ENCODE data around the gene KHNYN. TPM values are rescaled to one million over a fixed set of nuclear protein-coding genes. Genes with fewer than 3 reads are reported as not detected.
"Not testable (repeated sequence)": the region's sequence is repeated elsewhere in the genome, so short reads cannot be mapped to it uniquely, and the experiment has no call there.

KHNYN gene
- total RNA-seq, 1 donor from 2014 or later: 65.9 TPM

- Mint-ChIP-seq H3K4me3 (peak overlapping the region; percentile 58), H3K36me3 (ENCODE audit: low read depth) (peaks cover 51% of the 10 kb centered on the region), H3K27me3 (ENCODE audit: insufficient read depth) (no peaks in the 10 kb centered on the region), H3K9me3 (no peaks in the 10 kb centered on the region), H3K4me1 (ENCODE audit: low read depth) (peaks cover 66% of the 10 kb centered on the region), H3K27ac (peak overlapping the region; percentile 24)
- intact Hi-C loops (cut with micrococcal nuclease): loop anchor here (5.0 to 10.0 kb wide), 3 partner anchors 328 to 1115 kb away; partner anchors contain the start of genes AP1G2, DCAF11, NRL and PABPN1
- DNase-seq (ENCODE audit: low spot score): no peak
These were observed 10.3 kb downstream of the KHNYN start for GRCh38 chr14:24439830-24440605.

- peak overlapping the region; percentile 71 for H3K27ac Mint-ChIP-seq
These were observed 11.0 kb downstream of the KHNYN start for GRCh38 chr14:24440606-24441399.

GRCh38 chr14:24441485-24441884 is 11.7 kb downstream of the KHNYN start:
- no peaks in the 10 kb centered on the region for H3K27me3 Mint-ChIP-seq (ENCODE audit: insufficient read depth)
- H3K9me3 Mint-ChIP-seq: no peaks in the 10 kb centered on the region
- peak overlapping the region; percentile 91 for H3K27ac Mint-ChIP-seq
- H3K4me1 Mint-ChIP-seq (ENCODE audit: low read depth): peaks cover 54% of the 10 kb centered on the region
- peaks cover 39% of the 10 kb centered on the region for H3K36me3 Mint-ChIP-seq (ENCODE audit: low read depth)
- no peak for DNase-seq (ENCODE audit: low spot score)
- peak overlapping the region; percentile 92 for H3K4me3 Mint-ChIP-seq
- intact Hi-C loops (cut with micrococcal nuclease): loop anchor here (5.0 kb wide), 2 partner anchors 329 to 874 kb away; partner anchors contain the start of genes AP1G2, DCAF11 and NRL

More at GRCh38 chr14:24440606-24441399, 11.0 kb downstream of the KHNYN start:
- Mint-ChIP-seq H3K9me3 (no peaks in the 10 kb centered on the region), H3K36me3 (ENCODE audit: low read depth) (peaks cover 45% of the 10 kb centered on the region), H3K4me1 (ENCODE audit: low read depth) (peaks cover 59% of the 10 kb centered on the region), H3K4me3 (peak overlapping the region; percentile 92), H3K27me3 (ENCODE audit: insufficient read depth) (no peaks in the 10 kb centered on the region)
- intact Hi-C loops (cut with micrococcal nuclease): loop anchor here (5.0 kb wide), 2 partner anchors 329 to 874 kb away; partner anchors contain the start of genes AP1G2, DCAF11 and NRL
- no peak for DNase-seq (ENCODE audit: low spot score)

GRCh38 chr14:24441904-24442239 is 12.1 kb downstream of the KHNYN start:
- intact Hi-C loops (cut with micrococcal nuclease): loop anchor here (1.0 to 5.0 kb wide), 12 partner anchors 11 to 973 kb away; partner anchors contain the start of genes AP1G2, CHMP4A, DCAF11 and GMPR2
- no peaks in the 10 kb centered on the region for H3K9me3 Mint-ChIP-seq
- no peak for DNase-seq (ENCODE audit: low spot score)
- H3K4me1 Mint-ChIP-seq (ENCODE audit: low read depth): peaks cover 50% of the 10 kb centered on the region
- H3K27ac Mint-ChIP-seq: peak overlapping the region; percentile 91
- H3K36me3 Mint-ChIP-seq (ENCODE audit: low read depth): peaks cover 36% of the 10 kb centered on the region
- H3K4me3 Mint-ChIP-seq: peak overlapping the region; percentile 92
- H3K27me3 Mint-ChIP-seq (ENCODE audit: insufficient read depth): no peaks in the 10 kb centered on the region

- H3K27me3 Mint-ChIP-seq (ENCODE audit: insufficient read depth): no peaks in the 10 kb centered on the region
- H3K36me3 Mint-ChIP-seq (ENCODE audit: low read depth): peaks cover 33% of the 10 kb centered on the region
These were observed 12.7 kb downstream of the KHNYN start, which contains the start of gene SDR39U1 for GRCh38 chr14:24442240-24443052. Gene SDR39U1 (minus strand): TSS chr14:24442776. CDS start chr14:24442769, 7 bp downstream.

GRCh38 chr14:24443053-24443665 is 13.4 kb downstream of the KHNYN start:
- H3K4me3 Mint-ChIP-seq: peak overlapping the region; percentile 92

More at GRCh38 chr14:24442240-24443052, 12.7 kb downstream of the KHNYN start, which contains the start of gene SDR39U1:
- peak; percentile 97 for DNase-seq (ENCODE audit: low spot score)
- Mint-ChIP-seq H3K4me1 (ENCODE audit: low read depth) (peaks cover 45% of the 10 kb centered on the region), H3K27ac (peak within 1 kb of the TSS; percentile 91), H3K4me3 (peak within 1 kb of the TSS; percentile 92), H3K9me3 (no peaks in the 10 kb centered on the region)
- intact Hi-C loops (cut with micrococcal nuclease): loop anchor here (1.0 to 5.0 kb wide), 12 partner anchors 11 to 973 kb away; partner anchors contain the start of genes AP1G2, CHMP4A, DCAF11 and GMPR2

GRCh38 chr14:24450828-24451227 is 21.1 kb downstream of the KHNYN start:
- H3K36me3 Mint-ChIP-seq (ENCODE audit: low read depth); intact Hi-C loops (cut with micrococcal nuclease); H3K9me3 Mint-ChIP-seq; H3K27me3 Mint-ChIP-seq (ENCODE audit: insufficient read depth); H3K27ac Mint-ChIP-seq; H3K4me1 Mint-ChIP-seq (ENCODE audit: low read depth); H3K4me3 Mint-ChIP-seq; DNase-seq (ENCODE audit: low spot score): not testable (repeated sequence)

More at GRCh38 chr14:24443053-24443665, 13.4 kb downstream of the KHNYN start:
- H3K27me3 Mint-ChIP-seq (ENCODE audit: insufficient read depth): no peaks in the 10 kb centered on the region
- peaks cover 27% of the 10 kb centered on the region for H3K36me3 Mint-ChIP-seq (ENCODE audit: low read depth)
- H3K27ac Mint-ChIP-seq: peak overlapping the region; percentile 91
- no peak for DNase-seq (ENCODE audit: low spot score)
- intact Hi-C loops (cut with micrococcal nuclease): loop anchor here (2.0 to 5.0 kb wide), 3 partner anchors 254 to 876 kb away; partner anchors contain the start of genes AP1G2, DCAF11, IPO4 and NRL
- no peaks in the 10 kb centered on the region for H3K9me3 Mint-ChIP-seq
- H3K4me1 Mint-ChIP-seq (ENCODE audit: low read depth): peaks cover 38% of the 10 kb centered on the region

GRCh38 chr14:24456980-24457379 is 27.2 kb downstream of the KHNYN start:
- H3K4me3 Mint-ChIP-seq: no peak overlapping the region
- H3K27ac Mint-ChIP-seq: no peak overlapping the region
- no peaks in the 10 kb centered on the region for H3K4me1 Mint-ChIP-seq (ENCODE audit: low read depth)
- no peak for DNase-seq (ENCODE audit: low spot score)
- peaks cover 9% of the 10 kb centered on the region for H3K9me3 Mint-ChIP-seq
- intact Hi-C loops (cut with micrococcal nuclease): no loop called here
- H3K36me3 Mint-ChIP-seq (ENCODE audit: low read depth): peaks cover 3% of the 10 kb centered on the region
- H3K27me3 Mint-ChIP-seq (ENCODE audit: insufficient read depth): no peaks in the 10 kb centered on the region

GRCh38 chr14:24458736-24459135 is 29.0 kb downstream of the KHNYN start:
- Mint-ChIP-seq H3K4me1 (ENCODE audit: low read depth) (no peaks in the 10 kb centered on the region), H3K4me3 (no peak overlapping the region), H3K9me3 (peaks cover 9% of the 10 kb centered on the region), H3K36me3 (ENCODE audit: low read depth) (peaks cover 3% of the 10 kb centered on the region), H3K27me3 (ENCODE audit: insufficient read depth) (no peaks in the 10 kb centered on the region), H3K27ac (no peak overlapping the region)
- intact Hi-C loops (cut with micrococcal nuclease): no loop called here
- no peak for DNase-seq (ENCODE audit: low spot score)

- H3K4me3 Mint-ChIP-seq: no peak overlapping the region
- intact Hi-C loops (cut with micrococcal nuclease): no loop called here
- no peaks in the 10 kb centered on the region for H3K27me3 Mint-ChIP-seq (ENCODE audit: insufficient read depth)
- peaks cover 3% of the 10 kb centered on the region for H3K9me3 Mint-ChIP-seq
- no peak for DNase-seq (ENCODE audit: low spot score)
- no peaks in the 10 kb centered on the region for H3K36me3 Mint-ChIP-seq (ENCODE audit: low read depth)
- no peak overlapping the region for H3K27ac Mint-ChIP-seq
- H3K4me1 Mint-ChIP-seq (ENCODE audit: low read depth): peaks cover 1% of the 10 kb centered on the region
These were observed 29.6 kb downstream of the KHNYN start for GRCh38 chr14:24459331-24459730.

GRCh38 chr14:24461336-24461735 is 31.6 kb downstream of the KHNYN start:
- Mint-ChIP-seq H3K4me1 (ENCODE audit: low read depth) (peaks cover 6% of the 10 kb centered on the region), H3K36me3 (ENCODE audit: low read depth) (peaks cover 2% of the 10 kb centered on the region), H3K9me3 (no peaks in the 10 kb centered on the region), H3K4me3 (no peak overlapping the region), H3K27ac (no peak overlapping the region), H3K27me3 (ENCODE audit: insufficient read depth) (no peaks in the 10 kb centered on the region)
- intact Hi-C loops (cut with micrococcal nuclease): no loop called here
- no peak for DNase-seq (ENCODE audit: low spot score)

All from activated T-helper 1 cell treated with anti-CD3 and anti-CD28 coated beads, Interleukin-12 subunit alpha, Interleukin-12 subunit beta, Interleukin-2, Interleukin-4 antibody, amounts not matched to agents 30 ng/mL and 10 ng/mL and 1 ng/mL, durations not matched to agents 14 hours and 24 hours and 36 hours (primary cell).